B cell (primary cell): Measurements from ENCODE around the gene TMEM132A.

ENCODE experiments used
- CTCF ChIP-seq: fragments of 200-600 bp; IDR thresholded peaks from one replicate; pipeline ENCODE4 v1.8.0; 2022; ENCODE audit warnings: antibody characterized with exemption, mild to moderate bottlenecking
- EZH2 ChIP-seq: IDR thresholded peaks from 2 replicates; pipeline ENCODE4 v1.6.1; 2012; ENCODE audit warnings: borderline replicate concordance, low read depth, mild to moderate bottlenecking, moderate library complexity, low read length; ENCODE audit not compliant: insufficient read depth, poor library complexity, severe bottlenecking

DNA sequence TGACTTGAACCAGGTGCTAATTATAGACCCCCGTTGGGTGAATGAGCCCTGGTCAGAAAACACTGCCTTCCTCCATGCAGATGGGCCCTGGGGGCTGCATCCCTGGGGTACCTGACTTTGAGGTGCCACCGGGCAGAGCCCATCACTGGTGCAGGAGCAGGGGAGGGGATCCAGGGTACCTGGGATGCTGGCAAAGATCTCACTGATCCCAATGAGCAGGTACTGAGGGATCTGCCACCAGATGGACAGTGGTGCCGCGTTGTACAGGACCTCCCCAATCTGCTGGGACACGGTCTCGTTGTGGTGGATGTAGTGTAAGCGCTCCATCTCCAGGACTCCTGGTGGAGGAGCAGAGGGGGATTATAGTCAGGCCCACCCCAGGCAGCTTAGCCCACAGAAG, 15.0 kb downstream of the TMEM132A start:
- no peak for TF ChIP-seq CTCF
- TF ChIP-seq EZH2: no peak
